ENCODE data around the gene CCR5.

Gene CCR5

DNA sequence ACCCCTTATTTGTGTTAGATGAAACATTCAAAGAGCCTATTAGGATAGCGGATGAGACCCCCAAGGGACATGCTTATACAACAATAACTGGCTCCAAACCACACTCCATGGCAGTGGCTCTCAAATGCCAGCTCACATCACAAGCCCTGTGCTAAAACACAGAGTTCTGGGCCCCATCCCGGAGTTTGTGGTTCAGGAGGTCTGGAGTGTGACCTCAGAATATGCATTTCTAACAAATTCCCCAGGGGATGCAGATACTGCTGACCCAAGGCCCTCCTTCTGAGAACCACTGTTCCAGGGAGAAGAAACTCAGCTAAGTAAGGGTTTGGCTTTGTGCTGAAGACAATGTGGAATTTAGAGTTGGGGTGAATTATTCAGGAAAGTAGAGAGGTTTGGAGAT, 39.9 kb downstream of the CCR5 start:
- no peak for DNase-seq (ENCODE audit: extremely low read depth, insufficient read length)
- Histone ChIP-seq H3K36me3 (ENCODE audit: control insufficient read depth, insufficient read depth, low read length) (no peaks in the 10 kb centered on the region), H3K27me3 (replicated peaks; ENCODE audit: control insufficient read depth, insufficient read depth, low read length) (no peaks in the 10 kb centered on the region), H3K4me3 (replicated peaks; ENCODE audit: low read depth, low read length) (no peak overlapping the region)
- TF ChIP-seq, protein P1, sequence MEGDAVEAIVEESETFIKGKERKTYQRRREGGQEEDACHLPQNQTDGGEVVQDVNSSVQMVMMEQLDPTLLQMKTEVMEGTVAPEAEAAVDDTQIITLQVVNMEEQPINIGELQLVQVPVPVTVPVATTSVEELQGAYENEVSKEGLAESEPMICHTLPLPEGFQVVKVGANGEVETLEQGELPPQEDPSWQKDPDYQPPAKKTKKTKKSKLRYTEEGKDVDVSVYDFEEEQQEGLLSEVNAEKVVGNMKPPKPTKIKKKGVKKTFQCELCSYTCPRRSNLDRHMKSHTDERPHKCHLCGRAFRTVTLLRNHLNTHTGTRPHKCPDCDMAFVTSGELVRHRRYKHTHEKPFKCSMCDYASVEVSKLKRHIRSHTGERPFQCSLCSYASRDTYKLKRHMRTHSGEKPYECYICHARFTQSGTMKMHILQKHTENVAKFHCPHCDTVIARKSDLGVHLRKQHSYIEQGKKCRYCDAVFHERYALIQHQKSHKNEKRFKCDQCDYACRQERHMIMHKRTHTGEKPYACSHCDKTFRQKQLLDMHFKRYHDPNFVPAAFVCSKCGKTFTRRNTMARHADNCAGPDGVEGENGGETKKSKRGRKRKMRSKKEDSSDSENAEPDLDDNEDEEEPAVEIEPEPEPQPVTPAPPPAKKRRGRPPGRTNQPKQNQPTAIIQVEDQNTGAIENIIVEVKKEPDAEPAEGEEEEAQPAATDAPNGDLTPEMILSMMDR (IDR thresholded peaks at IDR 0.05; ENCODE audit: insufficient read depth, low read length, poor library complexity, severe bottlenecking): no peak

DNA sequence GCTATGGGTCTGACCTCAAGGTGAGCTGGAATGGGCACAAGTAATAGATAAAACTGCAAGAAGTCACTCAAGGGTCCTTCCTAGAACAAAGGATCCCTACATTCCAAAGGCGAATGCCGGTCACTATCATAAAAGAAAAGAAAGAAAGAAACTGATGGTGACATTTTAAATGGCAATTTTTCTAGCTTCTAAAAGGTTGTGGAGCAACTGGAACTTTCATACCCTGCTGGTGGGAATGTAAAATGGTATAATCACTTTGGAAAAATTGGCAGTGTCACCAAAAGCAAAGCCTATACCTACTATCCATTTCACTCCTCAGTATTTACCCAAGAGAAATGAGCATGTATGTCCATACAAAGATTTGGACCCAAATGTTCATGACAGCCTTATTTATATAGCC, 40.5 kb downstream of the CCR5 start:
- H3K27me3 ChIP-seq (replicated peaks; ENCODE audit: control insufficient read depth, insufficient read depth, low read length): no peaks in the 10 kb centered on the region
- no peak for DNase-seq (ENCODE audit: extremely low read depth, insufficient read length)
- no peak overlapping the region for H3K4me3 ChIP-seq (replicated peaks; ENCODE audit: low read depth, low read length)
- TF ChIP-seq, protein P1 (IDR thresholded peaks at IDR 0.05; ENCODE audit: insufficient read depth, low read length, poor library complexity, severe bottlenecking): no peak
- no peaks in the 10 kb centered on the region for H3K36me3 ChIP-seq (ENCODE audit: control insufficient read depth, insufficient read depth, low read length)

DNA sequence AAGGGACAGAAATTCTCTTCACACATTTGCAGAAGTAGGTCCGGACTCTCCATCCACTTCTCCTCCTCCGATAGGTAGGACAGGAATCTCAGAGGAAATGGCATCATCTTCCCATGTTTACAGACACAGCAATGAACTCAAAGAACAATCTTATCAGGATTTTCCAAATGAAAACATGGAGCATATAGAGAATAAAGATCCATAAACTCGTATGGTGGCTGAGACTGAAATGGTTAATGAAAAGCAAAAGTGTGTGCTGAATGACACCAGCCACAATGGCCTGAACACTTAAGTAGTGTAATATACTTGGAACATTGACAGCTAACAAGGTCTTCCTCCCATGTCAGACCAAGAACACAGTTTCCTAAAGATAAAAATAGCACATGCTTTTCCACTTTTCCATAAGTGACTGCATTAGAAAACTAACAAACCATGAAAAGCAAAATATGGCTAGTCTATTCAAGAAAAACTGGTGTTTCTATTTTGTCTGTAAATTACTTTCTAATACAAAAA, 42.1 kb downstream of the CCR5 start:
- TF ChIP-seq, protein P1 (IDR thresholded peaks at IDR 0.05; ENCODE audit: insufficient read depth, low read length, poor library complexity, severe bottlenecking): no peak
- Histone ChIP-seq H3K4me3 (replicated peaks; ENCODE audit: low read depth, low read length) (no peak overlapping the region), H3K27me3 (replicated peaks; ENCODE audit: control insufficient read depth, insufficient read depth, low read length) (no peaks in the 10 kb centered on the region), H3K36me3 (ENCODE audit: control insufficient read depth, insufficient read depth, low read length) (no peaks in the 10 kb centered on the region)
- no peak for DNase-seq (ENCODE audit: extremely low read depth, insufficient read length)

DNA sequence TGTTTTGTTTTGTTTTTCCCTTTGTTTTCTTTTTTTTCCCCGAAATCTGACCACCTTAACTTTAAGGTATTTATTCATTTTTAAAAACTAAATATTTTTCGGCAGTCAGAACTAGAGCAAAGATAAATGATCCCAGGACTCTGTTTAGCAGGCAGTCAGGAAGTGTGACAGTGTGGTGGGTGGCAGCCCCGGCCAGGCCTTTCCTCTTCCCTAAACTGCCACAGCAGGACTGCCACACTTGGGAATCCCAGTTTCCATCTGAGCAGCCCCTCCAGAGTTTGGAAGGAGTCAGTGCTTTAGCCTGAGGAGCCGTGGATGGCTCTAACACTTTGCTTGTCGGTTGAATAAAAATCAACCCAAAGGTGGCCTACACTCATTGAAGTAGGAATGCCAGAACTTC, 43.2 kb downstream of the CCR5 start:
- Histone ChIP-seq H3K4me3 (replicated peaks; ENCODE audit: low read depth, low read length) (no peak overlapping the region), H3K27me3 (replicated peaks; ENCODE audit: control insufficient read depth, insufficient read depth, low read length) (no peaks in the 10 kb centered on the region), H3K36me3 (ENCODE audit: control insufficient read depth, insufficient read depth, low read length) (no peaks in the 10 kb centered on the region)
- TF ChIP-seq, protein P1 (IDR thresholded peaks at IDR 0.05; ENCODE audit: insufficient read depth, low read length, poor library complexity, severe bottlenecking): no peak
- no peak for DNase-seq (ENCODE audit: extremely low read depth, insufficient read length)

DNA sequence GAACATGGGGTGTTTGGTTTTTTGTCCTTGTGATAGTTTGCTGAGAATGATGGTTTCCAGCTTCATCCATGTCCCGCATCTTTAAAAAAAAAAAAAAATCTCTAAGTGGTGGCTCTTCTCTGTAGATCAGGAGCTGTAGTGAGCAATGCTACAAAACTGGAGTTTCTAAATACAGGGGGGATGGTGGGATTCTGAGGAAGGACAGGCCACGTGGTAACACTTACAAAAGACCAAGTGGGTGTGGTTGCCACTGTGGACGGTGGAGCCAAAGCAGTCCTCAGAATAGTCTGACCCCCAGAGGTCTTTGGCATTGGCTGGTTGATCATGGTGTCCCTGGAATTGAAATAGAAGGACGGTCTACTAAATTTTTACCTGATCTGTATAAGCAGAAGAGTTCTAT, 44.0 kb downstream of the CCR5 start:
- no peaks in the 10 kb centered on the region for H3K27me3 ChIP-seq (replicated peaks; ENCODE audit: control insufficient read depth, insufficient read depth, low read length)
- TF ChIP-seq, protein P1 (IDR thresholded peaks at IDR 0.05; ENCODE audit: insufficient read depth, low read length, poor library complexity, severe bottlenecking): no peak
- H3K4me3 ChIP-seq (replicated peaks; ENCODE audit: low read depth, low read length): no peak overlapping the region
- DNase-seq (ENCODE audit: extremely low read depth, insufficient read length): no peak
- no peaks in the 10 kb centered on the region for H3K36me3 ChIP-seq (ENCODE audit: control insufficient read depth, insufficient read depth, low read length)

Measured in GM06990 (cell line).